HEK293 (cell line): ENCODE measurements around the gene MISFA.

Source experiments
- CTCF ChIA-PET: fragments of 350-600 bp; formaldehyde crosslinking; extraction: SDS; loops from one replicate; lab custom pipeline; 2021; ENCODE audit warnings: antibody characterized with exemption; lab: Yijun Ruan, JAX
- POLR2A ChIA-PET: fragments of 300-600 bp; formaldehyde crosslinking; extraction: SDS; loops from one replicate; lab custom pipeline; 2020; ENCODE audit warnings: antibody characterized with exemption, inconsistent platforms; lab: Yijun Ruan, JAX
- H3K27ac ChIP-seq: fragments of 200-500 bp; sonication (Bioruptor generic); 2 replicates; pipeline ENCODE4 v1.5.1; 2014; ENCODE audit warnings: low read depth, low read length, control low read depth, inconsistent platforms; ENCODE audit errors: extremely low read depth
- H3K36me3 ChIP-seq, 2 experiments: fragments of 200-500 bp in 1 of 2; sonication (Bioruptor generic) in 1 of 2; 1 replicate in 1 of 2; 2 replicates in 1 of 2; pipeline ENCODE4 v1.5.1; 2014 to 2017; ENCODE audit warnings: inconsistent platforms in 2 of 2, low read length in 2 of 2; ENCODE audit not compliant: control insufficient read depth in 2 of 2, insufficient read depth in 1 of 2
- H3K4me1 ChIP-seq: fragments of 200-500 bp; sonication (Bioruptor generic); 2 replicates; pipeline ENCODE4 v1.5.1; 2014; ENCODE audit warnings: mild to moderate bottlenecking, low read length, inconsistent platforms; ENCODE audit not compliant: control insufficient read depth, insufficient read depth
- H3K4me3 ChIP-seq: 2 replicates; pipeline ENCODE4 v1.5.1; 2011; ENCODE audit warnings: low read depth, mild to moderate bottlenecking, control low read depth, low read length, moderate library complexity
- H3K9me3 ChIP-seq: fragments of 200-500 bp; sonication (Bioruptor generic); 2 replicates; pipeline ENCODE4 v1.5.1; 2014; ENCODE audit warnings: low read depth, low read length, inconsistent platforms; ENCODE audit not compliant: control insufficient read depth, insufficient read depth
- GLIS1 ChIP-seq: fragments of 450-650 bp; formaldehyde crosslinking; IDR thresholded peaks from 2 replicates; pipeline ENCODE4 v1.5.1; 2016; ENCODE audit warnings: missing biosample characterization, missing genetic modification characterization
- GLIS2 ChIP-seq: fragments of 450-650 bp; formaldehyde crosslinking; IDR thresholded peaks from 2 replicates; pipeline ENCODE4 v1.5.1; 2016; ENCODE audit warnings: missing biosample characterization, missing genetic modification characterization
- PRDM10 ChIP-seq: fragments of 450-650 bp; formaldehyde crosslinking; IDR thresholded peaks from 2 replicates; pipeline ENCODE4 v1.5.1; 2016; ENCODE audit warnings: missing biosample characterization, missing genetic modification characterization
- REPIN1 ChIP-seq: fragments of 450-650 bp; formaldehyde crosslinking; IDR thresholded peaks from 2 replicates; pipeline ENCODE4 v1.5.1; 2017; ENCODE audit warnings: missing biosample characterization, missing genetic modification characterization, low read depth
- REST ChIP-seq: fragments of 450-650 bp; formaldehyde crosslinking; IDR thresholded peaks from 2 replicates; pipeline ENCODE4 v1.5.1; 2016; ENCODE audit warnings: missing biosample characterization, missing genetic modification characterization
- SALL2 ChIP-seq: fragments of 450-650 bp; formaldehyde crosslinking; IDR thresholded peaks from 2 replicates; pipeline ENCODE4 v1.5.0; 2017; ENCODE audit warnings: missing biosample characterization, mild to moderate bottlenecking, missing genetic modification characterization, borderline replicate concordance
- SCRT1 ChIP-seq: fragments of 450-650 bp; formaldehyde crosslinking; IDR thresholded peaks from 2 replicates; pipeline ENCODE4 v1.5.1; 2016; ENCODE audit warnings: missing biosample characterization, missing genetic modification characterization, borderline replicate concordance
- SCRT2 ChIP-seq: fragments of 450-650 bp; formaldehyde crosslinking; IDR thresholded peaks from 2 replicates; pipeline ENCODE4 v1.5.1; 2016; ENCODE audit warnings: missing biosample characterization, missing genetic modification characterization
- ZFP37 ChIP-seq: fragments of 450-650 bp; formaldehyde crosslinking; IDR thresholded peaks from 2 replicates; pipeline ENCODE4 v1.5.1; 2016; ENCODE audit warnings: missing biosample characterization, missing genetic modification characterization
- ZFP41 ChIP-seq: fragments of 450-650 bp; formaldehyde crosslinking; IDR thresholded peaks from 2 replicates; pipeline ENCODE4 v1.5.1; 2016; ENCODE audit warnings: missing biosample characterization, missing genetic modification characterization, borderline replicate concordance
- ZNF155 ChIP-seq: fragments of 450-650 bp; formaldehyde crosslinking; IDR thresholded peaks from 2 replicates; pipeline ENCODE4 v1.5.1; 2016; ENCODE audit warnings: missing biosample characterization, missing genetic modification characterization
- ZNF248 ChIP-seq: fragments of 450-650 bp; formaldehyde crosslinking; IDR thresholded peaks from 2 replicates; pipeline ENCODE4 v1.5.1; 2017; ENCODE audit warnings: missing biosample characterization, missing genetic modification characterization
- ZNF280D ChIP-seq: fragments of 450-650 bp; formaldehyde crosslinking; IDR thresholded peaks from 2 replicates; pipeline ENCODE4 v1.5.1; 2016; ENCODE audit warnings: missing biosample characterization, missing genetic modification characterization
- ZNF341 ChIP-seq: fragments of 450-650 bp; formaldehyde crosslinking; IDR thresholded peaks from 2 replicates; pipeline ENCODE4; 2016; ENCODE audit warnings: low read depth, missing biosample characterization, missing genetic modification characterization
- ZNF391 ChIP-seq: fragments of 450-650 bp; formaldehyde crosslinking; IDR thresholded peaks from 2 replicates; pipeline ENCODE4 v1.5.1; 2016; ENCODE audit warnings: low read depth, missing biosample characterization, missing genetic modification characterization, borderline replicate concordance
- ZNF473 ChIP-seq: fragments of 450-650 bp; formaldehyde crosslinking; IDR thresholded peaks from 2 replicates; pipeline ENCODE4 v1.5.1; 2017; ENCODE audit warnings: missing biosample characterization, missing genetic modification characterization
- ZNF48 ChIP-seq: fragments of 450-650 bp; formaldehyde crosslinking; IDR thresholded peaks from 2 replicates; pipeline ENCODE4 v1.5.1; 2016; ENCODE audit warnings: missing biosample characterization, missing genetic modification characterization
- ZNF501 ChIP-seq: fragments of 450-650 bp; formaldehyde crosslinking; IDR thresholded peaks from 2 replicates; pipeline ENCODE4 v1.5.1; 2016; ENCODE audit warnings: missing biosample characterization, missing genetic modification characterization
- ZNF548 ChIP-seq: fragments of 450-650 bp; formaldehyde crosslinking; IDR thresholded peaks from 2 replicates; pipeline ENCODE4 v1.5.1; 2016; ENCODE audit warnings: missing biosample characterization, missing genetic modification characterization
- ZNF600 ChIP-seq: fragments of 450-650 bp; formaldehyde crosslinking; IDR thresholded peaks from 2 replicates; pipeline ENCODE4 v1.5.1; 2016; ENCODE audit warnings: missing biosample characterization, missing genetic modification characterization
- ZNF677 ChIP-seq: fragments of 450-650 bp; IDR thresholded peaks from 2 replicates; pipeline ENCODE4 v1.5.0; 2018; ENCODE audit warnings: missing biosample characterization, mild to moderate bottlenecking, missing genetic modification characterization, moderate library complexity
- ZNF707 ChIP-seq: fragments of 450-650 bp; formaldehyde crosslinking; IDR thresholded peaks from 2 replicates; pipeline ENCODE4 v1.5.1; 2016; ENCODE audit warnings: missing biosample characterization, missing genetic modification characterization
- ZNF747 ChIP-seq: fragments of 450-650 bp; formaldehyde crosslinking; IDR thresholded peaks from 2 replicates; pipeline ENCODE4 v1.5.1; 2016; ENCODE audit warnings: missing biosample characterization, missing genetic modification characterization
- ZNF785 ChIP-seq: fragments of 450-650 bp; formaldehyde crosslinking; IDR thresholded peaks from 2 replicates; pipeline ENCODE4 v1.5.1; 2016; ENCODE audit warnings: missing biosample characterization, missing genetic modification characterization
- ZNF830 ChIP-seq: fragments of 450-650 bp; IDR thresholded peaks from 2 replicates; pipeline ENCODE4 v1.5.0; 2018; ENCODE audit warnings: missing biosample characterization, missing genetic modification characterization, low read depth, mild to moderate bottlenecking, moderate library complexity

Gene MISFA

GRCh38 chr11:18588297-18589252 lies 11.0 kb upstream of the MISFA start, which contains the start of gene UEVLD (continued):
- TF ChIP-seq PRDM10 (tag by site-specific recombination) (no peak), ZNF501 (peak; percentile 70; the same call in 1 of the 2 replicates), ZNF707 (tag by site-specific recombination) (no peak), ZNF280D (tag by site-specific recombination) (no peak), GLIS2 (tag by site-specific recombination) (peak; percentile 64; the same call in 1 of the 2 replicates), REPIN1 (tag by site-specific recombination) (no peak), ZNF473 (tag by site-specific recombination) (no peak), ZNF747 (tag by site-specific recombination) (no peak), ZNF391 (tag by site-specific recombination) (peak; percentile 26; the same call in 1 of the 2 replicates), ZNF48 (tag by site-specific recombination) (no peak), ZNF830 (tag by site-specific recombination) (no peak), ZNF341 (tag by site-specific recombination) (peak; percentile 76; the same call in 1 of the 2 replicates), ZNF548 (tag by site-specific recombination) (no peak), SCRT2 (tag by site-specific recombination) (no peak), SALL2 (tag by site-specific recombination) (no peak), ZNF248 (tag by site-specific recombination) (no peak), ZNF677 (no peak)

GRCh38 chr11:18590571-18590970 lies 9.0 kb upstream of the MISFA start:
- Histone ChIP-seq H3K27ac (no peak overlapping the region), H3K9me3 (no peaks in the 10 kb centered on the region), H3K36me3 (peaks cover 0 to 3% of the 10 kb centered on the region in 2 experiments; a peak in 1 of 3 replicates), H3K4me1 (no peaks in the 10 kb centered on the region), H3K4me3 (no peak overlapping the region)
- ChIA-PET CTCF (no interaction called here), POLR2A (interaction anchor here (0.8 to 1.3 kb wide), 3 partner anchors 11 to 44 kb away, joined by 3 to 5 read pairs (median 4); no protein-coding TSS in a partner anchor)
- no peak for TF ChIP-seq ZNF785 (tag by site-specific recombination)
- no peak for TF ChIP-seq ZFP41 (tag by site-specific recombination)
- no peak for TF ChIP-seq SCRT1
- TF ChIP-seq ZNF155, result no peak
- no peak for TF ChIP-seq REST
- TF ChIP-seq ZNF600, result no peak
- TF ChIP-seq ZFP37 (tag by site-specific recombination), result no peak
- no peak for TF ChIP-seq GLIS1 (tag by site-specific recombination)
